Fibroblast of skin of back (primary cell): ENCODE results near the gene MSX1. TPM values are rescaled to one million over a fixed set of nuclear protein-coding genes. Genes with fewer than 3 reads are reported as not detected.
"Not testable (repeated sequence)": the region's sequence is repeated elsewhere in the genome, so short reads cannot be mapped to it uniquely, and the experiment has no call there.

Experiments
- DNase-seq: peaks from one replicate; pipeline ENCODE4 v3.0.0-alpha.2; 2013
- polyA plus RNA-seq, 2 experiments: library from polyadenylated mRNA; unstranded; fragments of 120-200 nt; gene quantifications; one replicate each; pipeline ENCODE4 v1.2.1, GENCODE V29; 2013; ENCODE audit not compliant: insufficient read length in 2 of 2

MSX1 gene
- 8.5 TPM for polyA plus RNA-seq (2013, experiment 1 of 2; ENCODE audit: insufficient read length)
- 6.6 TPM for polyA plus RNA-seq (2013, experiment 2 of 2; ENCODE audit: insufficient read length)

DNA sequence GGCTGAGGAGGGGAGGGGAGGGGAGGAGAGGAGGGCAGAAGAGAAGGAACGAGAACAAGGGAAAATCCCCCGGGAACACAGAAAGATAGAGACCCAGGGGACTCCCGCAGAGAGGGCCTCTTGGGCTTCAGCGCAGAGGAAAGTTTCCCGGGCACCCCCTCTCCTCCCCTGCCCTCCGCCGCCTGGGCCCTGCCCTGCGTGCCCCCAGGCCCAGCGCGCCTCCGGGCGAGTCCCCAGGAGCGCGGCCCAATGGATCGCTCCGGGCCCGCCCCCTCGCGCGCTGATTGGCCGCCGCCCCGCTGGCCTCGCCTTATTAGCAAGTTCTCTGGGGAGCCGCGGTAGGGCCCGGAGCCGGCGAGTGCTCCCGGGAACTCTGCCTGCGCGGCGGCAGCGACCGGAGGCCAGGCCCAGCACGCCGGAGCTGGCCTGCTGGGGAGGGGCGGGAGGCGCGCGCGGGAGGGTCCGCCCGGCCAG is at the start of gene MSX1:
Gene MSX1 (plus strand): TSS at position 341 of the 474 bp plus-strand sequence. CDS start 235 bp downstream, outside the sequence.
- DNase-seq: peak; percentile 90

DNA sequence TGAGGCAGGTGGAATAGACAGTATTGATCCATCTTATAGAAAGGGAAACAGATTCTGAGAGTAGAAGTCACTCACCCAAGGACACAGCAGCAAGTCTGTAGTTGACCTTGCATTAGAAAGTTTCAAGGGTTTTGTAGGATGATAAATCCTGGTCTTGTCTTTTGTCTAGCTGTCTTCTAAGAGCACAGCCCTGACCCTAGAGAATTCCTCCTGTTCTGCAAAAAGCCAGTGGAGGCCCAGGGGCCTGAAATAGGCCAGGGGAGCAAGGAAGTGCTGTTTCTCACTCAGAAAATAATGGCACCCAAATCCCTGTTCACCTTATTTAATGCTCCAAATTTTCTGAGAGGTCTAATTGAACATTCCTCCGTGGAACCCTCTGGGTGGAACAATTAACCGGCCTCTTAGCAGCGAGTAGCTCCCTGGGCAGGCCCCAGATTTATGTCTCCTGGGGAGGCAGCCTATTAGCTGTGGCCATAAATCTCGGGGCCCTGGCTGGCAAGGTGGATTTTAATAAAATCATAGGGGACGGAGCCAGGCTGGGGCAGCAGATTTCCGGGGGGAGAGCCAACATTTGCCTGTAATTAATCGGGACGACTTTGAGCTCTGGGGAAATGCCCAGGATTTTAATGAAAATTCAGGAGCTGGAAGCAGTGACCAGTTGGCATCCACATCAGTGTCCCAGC is 49.2 kb upstream of the MSX1 start:
- no peak for DNase-seq

DNA sequence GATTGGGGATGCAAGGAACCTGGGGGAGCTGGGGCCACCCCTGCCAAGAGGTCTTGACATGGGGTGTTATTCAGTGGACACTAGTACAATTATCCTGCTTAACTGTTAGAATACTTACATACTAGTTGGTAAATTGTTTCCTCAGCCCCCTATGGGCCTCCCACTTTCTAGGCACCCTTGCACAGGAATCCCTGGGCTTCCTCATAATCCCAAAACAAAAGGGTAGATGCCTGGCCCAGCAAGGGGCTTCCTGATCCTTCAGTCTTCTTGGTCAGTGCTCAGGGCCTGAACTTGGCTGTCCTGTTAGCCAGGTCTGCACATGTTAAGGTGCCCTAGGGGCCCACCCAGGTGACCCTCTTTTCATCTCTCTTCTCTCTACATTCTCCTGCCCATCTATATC is 48.7 kb upstream of the MSX1 start:
- no peak for DNase-seq

DNA sequence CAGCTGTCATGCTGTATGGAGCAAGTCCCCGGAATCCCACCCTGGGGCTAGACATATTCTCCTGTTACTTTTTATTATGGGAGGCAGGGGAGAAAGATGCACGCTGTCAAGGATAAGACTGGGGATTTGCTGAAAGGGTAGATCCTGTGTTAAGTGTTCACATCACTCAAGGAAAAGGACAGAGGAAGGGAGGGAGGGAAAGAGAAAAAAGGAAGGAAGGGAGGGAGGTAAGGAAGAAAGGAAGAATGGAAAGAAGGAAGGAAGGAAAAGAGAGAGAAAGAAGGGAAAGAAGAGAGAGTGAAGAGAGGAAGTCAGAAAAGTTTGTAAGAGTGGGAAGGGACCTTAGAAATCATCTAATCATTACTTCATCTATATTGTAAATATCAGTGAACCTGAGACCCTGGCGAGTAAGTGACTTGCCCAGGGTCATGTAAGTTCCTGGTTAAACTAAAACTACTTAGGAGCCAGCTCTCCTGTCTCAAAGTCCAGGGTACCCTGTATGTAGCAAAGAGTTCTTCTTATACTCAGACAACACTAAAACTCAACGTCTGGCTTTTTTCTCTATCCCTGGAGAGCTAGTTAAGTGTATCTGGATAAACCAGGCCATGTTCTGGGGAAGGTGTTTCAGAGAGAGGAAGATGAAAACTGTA is 47.2 kb upstream of the MSX1 start:
- DNase-seq: no peak

DNA sequence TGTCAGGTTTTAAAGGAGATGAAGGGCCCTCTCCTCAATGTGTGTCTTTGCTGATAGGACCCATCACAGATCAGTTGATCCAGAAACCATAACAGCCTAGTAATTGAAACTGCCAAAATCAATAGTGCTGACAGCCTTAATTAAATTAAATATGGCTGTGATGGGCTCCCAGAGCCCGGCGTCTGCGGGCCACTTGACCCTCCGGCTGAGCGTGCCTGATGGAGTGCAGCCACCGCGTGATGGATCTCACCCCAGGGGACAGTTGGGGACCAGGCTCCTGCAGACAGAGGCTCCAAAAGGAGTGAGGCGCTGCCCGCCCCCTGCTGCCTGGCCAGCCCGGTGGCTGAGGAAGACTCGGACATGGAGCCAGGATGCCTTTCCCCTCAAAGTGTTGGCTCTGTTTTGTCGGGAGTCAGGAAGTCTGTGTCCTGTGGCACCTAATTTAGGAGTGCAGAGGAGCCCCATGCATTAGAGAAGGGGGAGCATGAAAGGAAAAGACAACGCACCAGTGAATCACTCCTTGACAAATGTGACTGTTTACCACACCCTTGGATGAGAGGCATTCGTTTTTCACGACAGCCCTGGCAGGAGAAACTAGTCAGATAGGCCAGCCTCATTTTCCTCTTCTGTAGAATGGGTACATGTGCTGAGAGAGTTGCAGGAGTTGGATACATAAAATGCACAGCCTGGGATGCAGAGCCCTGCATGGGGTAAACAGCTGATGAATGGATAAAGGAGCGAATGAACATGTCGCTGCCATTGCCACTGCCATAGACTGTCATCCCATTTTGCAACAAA is 40.9 kb upstream of the MSX1 start:
- no peak for DNase-seq

DNA sequence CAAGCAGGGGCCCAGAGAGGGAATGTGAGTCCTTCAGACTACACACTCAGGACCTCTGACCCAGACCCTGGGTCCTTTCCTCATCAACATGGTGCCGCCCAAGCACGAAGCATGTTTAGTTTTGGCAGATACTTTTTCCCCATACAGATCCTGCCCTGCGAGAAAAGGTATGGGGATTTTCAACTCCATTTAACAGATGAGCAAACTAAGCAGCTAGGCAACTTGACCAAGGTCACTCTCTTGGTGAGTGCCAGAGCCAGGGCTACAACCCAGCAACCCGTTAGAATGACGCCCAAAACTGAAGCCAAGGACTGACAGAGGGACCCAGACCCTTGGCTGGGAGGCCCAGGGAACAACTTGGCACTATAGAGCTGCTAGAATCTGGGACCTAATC is 40.3 kb upstream of the MSX1 start:
- DNase-seq: no peak

DNA sequence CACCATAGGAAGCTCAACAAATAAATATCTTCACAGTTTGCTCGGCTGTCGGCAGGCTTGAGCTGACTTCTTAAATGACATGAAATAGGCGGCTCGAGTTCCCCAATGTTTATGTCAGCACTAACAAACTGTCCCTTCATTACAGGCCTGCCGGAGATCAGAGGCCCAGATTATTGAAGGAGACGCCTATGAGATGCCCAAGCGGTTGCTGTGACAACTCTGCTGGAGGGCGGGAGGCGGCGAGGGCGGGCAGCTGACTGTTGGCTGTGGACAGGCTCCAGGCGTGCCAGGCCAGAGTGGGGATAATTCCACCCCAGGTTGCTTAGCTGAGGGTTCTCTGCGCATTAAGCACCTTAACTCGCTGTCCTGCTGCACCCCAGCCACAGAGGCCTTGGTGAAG is 39.2 kb upstream of the MSX1 start:
- DNase-seq: no peak

DNA sequence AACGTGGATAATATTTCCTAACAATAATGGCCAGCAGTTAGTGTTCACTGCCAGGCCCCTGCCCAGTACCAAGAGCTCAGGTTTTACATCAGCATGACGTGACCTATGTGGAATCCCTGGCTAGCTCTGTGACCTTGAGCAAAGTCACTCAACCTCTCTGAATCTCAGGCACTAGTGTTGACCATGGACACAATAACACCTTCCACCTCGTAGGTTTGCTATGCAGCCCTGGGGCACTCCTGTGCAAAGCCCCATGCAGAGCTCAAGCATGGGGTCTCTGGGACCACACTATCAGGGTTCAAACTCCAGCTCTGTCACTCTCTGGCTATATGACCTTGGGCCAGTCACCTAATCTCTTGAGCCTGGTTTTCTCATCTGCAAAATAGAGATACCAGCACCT is 38.7 kb upstream of the MSX1 start:
- DNase-seq: no peak

DNA sequence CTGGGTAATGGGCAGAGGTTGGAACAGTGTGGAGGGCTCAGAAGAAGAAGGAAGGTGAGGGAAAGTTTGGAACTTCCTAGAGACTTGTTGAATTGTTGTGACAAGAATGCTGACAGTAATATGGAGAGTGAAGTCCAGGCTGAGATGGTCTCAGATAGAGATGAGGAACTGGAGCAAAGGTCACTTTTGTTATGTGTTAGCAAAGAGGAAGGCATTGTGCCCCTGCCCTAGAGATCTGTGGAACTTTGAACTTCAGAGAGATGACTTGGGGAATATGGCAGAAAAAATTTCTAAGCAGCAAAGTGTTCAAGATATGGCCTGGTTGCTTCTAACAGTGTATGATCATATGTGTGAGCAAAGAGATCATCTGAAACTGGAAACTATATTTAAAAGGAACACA is 37.9 kb upstream of the MSX1 start:
- no peak for DNase-seq

DNA sequence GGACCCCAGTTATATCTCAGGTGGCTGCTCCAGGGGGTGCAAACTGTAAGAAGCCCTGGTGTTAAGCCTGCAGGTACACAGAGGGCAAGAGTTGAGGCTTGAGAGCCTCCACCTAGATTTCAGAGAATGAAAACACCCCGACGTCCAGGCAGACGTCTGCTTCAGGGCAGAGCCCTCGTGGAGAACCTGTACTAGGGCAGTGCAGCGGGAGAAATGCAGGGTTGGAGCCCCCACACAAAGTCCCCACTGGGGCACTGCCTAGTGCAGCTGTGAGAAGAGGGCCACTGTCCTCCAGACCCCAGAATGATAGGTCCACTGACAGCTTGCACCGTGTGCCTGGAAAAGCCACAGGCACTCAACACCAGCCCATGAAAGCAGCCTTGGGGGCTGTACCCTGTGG is 37.2 kb upstream of the MSX1 start:
- not testable (repeated sequence) for DNase-seq

DNA sequence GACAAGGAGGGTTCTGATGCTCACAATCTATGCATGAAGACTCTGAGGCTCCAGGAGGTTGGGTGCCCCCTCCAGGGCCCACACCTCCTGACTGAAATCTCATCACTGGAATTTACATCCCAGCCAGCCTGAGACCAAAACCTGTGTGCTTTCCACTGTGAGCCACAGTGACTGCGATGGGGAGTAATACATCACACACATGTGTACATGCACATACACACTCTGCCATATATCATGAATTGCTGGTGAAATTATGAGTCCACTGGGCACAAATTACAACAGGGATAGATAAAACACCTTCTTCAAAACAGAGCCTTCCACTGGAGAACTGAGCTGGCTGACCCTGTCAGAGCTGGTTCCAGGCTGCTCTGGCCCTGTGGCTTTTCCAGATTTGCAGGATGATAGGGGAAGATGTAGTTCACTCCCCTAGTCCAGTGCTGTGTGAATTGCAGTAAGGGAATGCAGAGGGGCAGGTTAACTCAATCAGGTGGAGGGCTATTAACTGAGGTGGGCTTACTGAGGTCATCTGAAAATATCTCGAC is 35.8 kb upstream of the MSX1 start:
- no peak for DNase-seq

DNA sequence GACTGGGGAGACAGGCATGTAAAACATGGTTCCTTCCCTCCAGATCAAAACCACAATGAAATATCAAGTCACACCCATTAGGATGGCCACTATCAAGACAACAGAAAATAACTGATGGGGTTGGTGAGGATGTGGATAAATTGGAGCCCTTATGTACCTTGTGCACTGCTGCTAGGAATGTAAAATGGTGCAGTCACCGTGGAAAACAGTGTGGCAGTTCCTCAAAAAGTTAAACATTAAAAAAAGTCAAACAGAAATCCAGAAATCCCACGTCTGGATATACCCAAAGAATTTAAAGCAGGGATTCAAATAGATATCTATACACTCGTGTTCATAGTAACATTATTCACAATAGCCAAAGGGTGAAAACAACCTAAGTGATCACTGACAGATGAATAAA is 35.2 kb upstream of the MSX1 start:
- no peak for DNase-seq

DNA sequence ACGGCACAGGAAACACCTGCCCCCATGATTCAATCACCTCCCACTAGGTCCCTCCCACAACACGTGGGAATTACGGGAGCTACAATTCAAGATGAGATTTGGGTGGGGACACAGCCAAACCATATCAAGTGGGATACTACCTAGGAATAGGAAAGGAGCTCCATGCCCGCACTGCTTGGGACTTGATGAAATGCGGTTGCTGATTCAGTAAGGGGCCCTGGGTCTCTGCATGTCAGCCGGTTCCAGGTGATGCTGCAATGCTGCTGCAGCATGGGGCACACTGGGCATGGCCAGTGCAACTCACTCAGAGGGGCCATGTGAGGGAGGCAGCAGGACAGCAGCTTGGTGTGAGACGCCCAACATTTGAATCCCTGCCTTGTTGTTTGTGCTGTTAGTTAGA is 34.0 kb upstream of the MSX1 start:
- no peak for DNase-seq

DNA sequence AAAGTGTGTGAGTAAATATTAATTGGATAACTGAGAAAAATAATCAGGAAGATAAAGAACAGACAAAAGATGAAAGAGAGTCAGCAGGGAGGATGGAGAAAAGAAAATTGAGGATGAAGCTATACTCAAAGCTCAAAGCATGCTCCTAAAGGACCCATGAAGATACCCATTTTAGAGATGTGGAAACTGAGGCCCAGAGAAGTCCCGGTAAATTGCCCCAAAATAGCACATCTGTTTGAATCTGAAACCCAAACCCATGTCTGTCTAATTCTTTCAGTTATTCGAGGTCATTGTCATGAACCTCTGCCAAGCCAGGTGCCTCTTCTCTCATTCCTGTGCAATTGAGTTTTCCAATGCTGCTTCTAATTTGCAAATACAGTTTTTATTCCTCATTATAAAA is 29.6 kb upstream of the MSX1 start:
- DNase-seq: no peak

DNA sequence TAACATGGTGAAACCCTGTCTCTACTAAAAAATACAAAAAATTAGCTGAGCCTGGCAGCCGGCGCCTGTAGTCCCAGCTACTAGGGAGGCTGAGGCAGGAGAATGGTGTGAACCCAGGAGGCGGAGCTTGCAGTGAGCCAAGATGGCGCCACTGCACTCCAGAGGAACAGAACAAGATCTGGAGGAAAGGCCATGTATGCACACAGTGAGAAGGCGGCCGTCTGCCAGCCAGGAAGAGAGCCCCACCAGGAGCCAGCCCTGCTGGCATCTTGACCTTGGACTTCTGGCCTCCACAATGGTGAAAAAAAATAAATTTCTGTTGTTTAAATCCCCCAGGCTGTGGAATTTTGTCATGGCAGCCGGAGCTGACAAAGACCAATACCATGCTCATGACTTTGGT is 28.2 kb upstream of the MSX1 start:
- DNase-seq: no peak

DNA sequence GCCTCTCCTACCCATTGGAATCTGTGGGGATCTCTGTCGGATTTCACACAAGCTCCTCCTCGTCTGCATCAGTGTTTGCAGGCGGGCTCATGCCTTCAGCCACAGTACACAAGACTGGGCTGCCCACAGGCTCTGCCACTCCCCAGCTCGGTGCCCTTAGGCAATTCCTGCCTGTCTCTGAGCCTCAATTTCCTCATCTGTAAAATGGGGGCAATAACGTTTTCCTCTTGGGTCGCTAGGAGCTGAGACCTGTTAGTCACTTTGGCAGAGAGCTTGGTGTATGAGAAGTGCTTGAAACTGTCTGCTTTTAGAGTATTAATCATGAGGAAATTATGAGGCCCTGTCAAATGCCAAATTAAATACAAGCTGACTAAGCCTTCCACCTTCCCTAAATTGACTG is 27.6 kb upstream of the MSX1 start:
- no peak for DNase-seq

DNA sequence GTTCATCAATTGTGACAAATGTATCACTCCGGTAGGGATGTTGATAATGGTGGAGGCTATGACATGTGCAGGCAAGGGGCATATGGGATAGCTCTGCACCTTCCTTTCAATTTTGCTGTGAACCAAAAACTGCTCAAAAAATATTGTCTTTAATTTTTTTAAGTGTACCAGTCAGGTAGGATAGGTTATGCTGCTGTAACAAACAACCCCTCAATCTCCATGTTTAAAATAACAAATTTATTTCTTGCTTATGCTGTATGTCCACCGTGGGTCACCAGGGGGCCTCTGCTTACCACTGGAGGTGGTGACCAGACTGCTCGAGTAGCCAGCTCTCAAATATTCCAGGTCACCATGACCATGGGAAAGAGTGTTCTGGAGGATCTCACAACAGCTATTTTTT is 23.4 kb upstream of the MSX1 start:
- DNase-seq: no peak

DNA sequence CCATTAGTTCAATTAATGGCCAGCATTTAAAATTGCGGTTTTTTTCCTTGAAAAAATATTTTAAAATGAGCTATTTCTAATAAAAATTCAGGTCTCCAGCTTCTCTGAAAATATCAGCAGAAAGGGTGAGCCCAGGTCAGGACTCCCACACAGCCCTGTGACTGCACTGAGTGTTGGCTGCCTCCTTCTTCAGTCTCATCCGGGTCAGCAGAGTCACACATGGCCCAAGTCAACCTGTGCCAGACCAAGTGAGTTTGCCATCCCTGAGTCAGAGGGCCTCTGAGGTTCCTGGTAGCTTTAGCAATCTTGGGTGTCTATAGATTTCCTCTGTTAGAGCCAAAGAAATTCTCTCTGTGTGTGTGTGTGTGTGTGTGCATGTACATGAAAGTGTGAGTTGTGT is 22.1 kb upstream of the MSX1 start:
- no peak for DNase-seq

DNA sequence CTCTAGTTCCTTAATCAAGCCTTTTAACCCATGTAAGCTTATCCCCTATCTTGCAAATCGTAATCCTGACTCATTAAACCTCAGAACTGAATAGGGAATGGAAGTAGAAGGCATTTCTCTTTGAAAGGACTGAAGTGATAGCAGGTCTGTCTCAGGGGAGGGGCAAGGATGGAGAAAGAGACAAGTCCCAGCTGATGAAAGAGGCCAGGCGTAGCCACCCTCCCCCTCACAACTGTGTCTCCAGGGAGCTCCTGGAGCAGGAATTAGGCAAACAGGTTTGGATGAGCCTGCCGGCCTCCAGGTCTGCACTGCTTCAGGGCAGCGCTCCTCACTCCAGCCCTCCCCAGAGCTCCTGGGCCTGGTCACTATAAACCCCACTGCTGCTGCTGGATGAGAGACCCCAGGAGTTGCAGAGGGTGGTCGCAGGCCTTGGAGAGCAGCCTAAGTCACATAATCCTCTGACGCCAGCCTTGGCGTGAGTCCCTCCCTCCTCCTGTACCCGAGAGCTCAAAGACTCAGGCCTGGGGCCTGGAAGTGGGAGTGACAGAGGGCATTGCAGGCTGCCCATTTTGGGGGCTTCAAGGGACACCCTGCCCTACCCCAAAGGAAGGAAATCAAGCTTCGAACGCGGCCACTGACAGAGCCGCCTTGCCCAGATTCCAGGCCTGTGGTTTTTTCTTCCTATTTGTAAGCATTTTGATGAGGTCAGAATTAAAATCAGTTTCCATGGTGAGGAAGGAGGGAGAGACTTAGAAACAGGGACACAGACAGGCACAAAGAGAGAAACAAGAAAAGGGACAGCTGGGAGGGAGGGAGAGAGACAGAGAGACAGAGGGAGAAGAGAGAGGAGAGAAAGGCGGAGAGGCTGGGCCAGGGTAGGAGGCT is 21.2 kb upstream of the MSX1 start:
- peak; percentile 19 for DNase-seq

DNA sequence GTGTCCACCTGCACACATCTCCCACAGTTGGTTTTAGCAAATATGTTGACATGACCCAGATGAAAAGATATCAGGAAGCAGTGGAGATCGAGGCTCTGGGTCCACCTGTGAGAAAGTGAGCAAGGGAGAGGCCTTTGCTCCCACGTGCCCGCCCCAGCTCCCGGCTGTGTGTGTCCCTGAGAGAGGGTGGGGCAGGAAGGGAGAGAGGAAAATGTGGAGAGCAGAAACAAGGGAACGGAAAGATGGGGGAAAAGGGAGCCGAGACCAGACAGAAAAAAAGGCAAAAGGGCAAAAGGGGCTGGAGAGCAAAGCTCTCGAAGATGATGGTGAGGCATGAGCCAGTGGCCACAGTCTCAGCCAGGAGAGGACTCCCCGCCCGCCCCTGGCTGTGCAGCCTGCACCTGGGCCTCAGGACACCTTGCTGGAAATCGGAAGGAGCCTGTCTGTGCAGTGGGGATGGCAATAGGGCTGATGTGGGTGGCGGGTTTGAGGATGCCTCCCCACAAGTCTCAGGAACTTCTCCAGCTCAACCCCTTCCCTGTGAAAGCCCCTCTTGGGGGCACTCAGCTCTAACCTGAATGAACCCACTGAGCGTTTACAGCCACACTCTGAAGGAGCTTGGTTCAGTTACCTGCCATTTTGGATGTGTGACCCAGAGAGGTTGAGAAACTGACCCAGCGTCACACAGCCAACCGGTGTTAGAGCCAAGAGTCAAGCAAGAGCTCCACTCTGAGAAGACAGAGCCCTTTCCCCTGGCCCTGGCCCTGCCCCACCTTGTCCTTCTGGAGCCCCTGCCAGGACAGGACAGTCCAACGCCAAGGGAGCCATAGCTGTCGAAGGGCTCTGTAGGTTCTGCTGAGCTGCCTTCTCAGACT is 20.3 kb upstream of the MSX1 start:
- no peak for DNase-seq

DNA sequence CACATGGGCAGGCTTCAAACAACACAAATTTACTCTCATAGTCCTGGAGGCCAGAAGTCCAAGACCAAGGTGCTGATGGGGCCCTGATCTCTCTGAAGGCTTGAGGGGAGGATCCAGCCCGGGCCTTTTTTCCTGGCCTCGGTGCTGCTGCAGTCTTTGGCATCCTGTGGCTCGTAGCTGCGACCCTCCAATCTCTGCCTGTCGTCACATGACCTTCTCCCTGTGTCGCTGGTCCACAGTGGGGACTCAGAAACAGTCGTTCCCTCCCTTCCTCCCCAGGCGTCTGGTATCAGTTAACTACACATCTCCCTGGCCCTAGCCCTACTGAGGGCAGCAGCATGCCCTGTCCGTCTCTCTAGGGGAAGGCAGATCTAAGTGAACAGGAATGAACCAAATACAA is 19.1 kb upstream of the MSX1 start:
- DNase-seq: no peak
